Midbrain (tissue), 1 donor: Measurements from ENCODE around the gene PASK.

Experiments used
- DNase-seq: peaks from one replicate; lab custom pipeline; 2025; lab: John Stamatoyannopoulos, UW

PASK gene

GRCh38 chr2:241064802-241065354, 84.4 kb downstream of the PASK start:
- no peak for DNase-seq

GRCh38 chr2:241064008-241064801, 85.1 kb downstream of the PASK start:
- no peak for DNase-seq

GRCh38 chr2:241063587-241063986, 85.7 kb downstream of the PASK start:
- no peak for DNase-seq

- no peak for DNase-seq
Observed at GRCh38 chr2:241063093-241063551, 86.2 kb downstream of the PASK start.

- DNase-seq = no peak
Observed at GRCh38 chr2:241062389-241063092, 86.7 kb downstream of the PASK start.

GRCh38 chr2:241061275-241061674, 88.0 kb downstream of the PASK start:
- DNase-seq = no peak
